H1 (cell line): ENCODE measurements around the gene OR9A4. TPM values are rescaled to one million over a fixed set of nuclear protein-coding genes. Genes with fewer than 3 reads are reported as not detected.

Experiments
- CTCF ChIA-PET: fragments of 300-600 bp; sonication (Branson Sonifier 250); formaldehyde crosslinking; loops from one replicate; lab custom pipeline; 2021; ENCODE audit not compliant: partially characterized antibody; lab: Charles Lee
- POLR2A ChIA-PET: fragments of 300-600 bp; sonication (Branson Sonifier 250); formaldehyde crosslinking; loops from one replicate; lab custom pipeline; 2021; ENCODE audit warnings: inconsistent platforms; ENCODE audit not compliant: partially characterized antibody; lab: Charles Lee
- DNase-seq, 2 experiments: peaks; one replicate each; pipeline versions ENCODE4 v3.0.0 to v3.0.0-alpha.2; 2010 to 2022; ENCODE audit warnings: low spot score in 2 of 2, low read depth in 1 of 2, mixed read lengths in 1 of 2
- FAIRE-seq: peaks from 2 replicates; lab custom pipeline; 2011; peaks lifted over from hg19 to GRCh38; lab: Jason Lieb, UNC
- H2AFZ ChIP-seq: 2 replicates; pipeline ENCODE4 v1.8.1; 2012; ENCODE audit warnings: low read length, inconsistent platforms
- H2AK5ac ChIP-seq: 2 replicates; pipeline ENCODE4 v1.6.1; 2013; ENCODE audit warnings: low read depth, low read length
- H2BK120ac ChIP-seq: replicated peaks from 2 replicates; pipeline ENCODE3; 2013; ENCODE audit warnings: low read depth, low read length, inconsistent platforms
- H2BK12ac ChIP-seq: 2 replicates; pipeline ENCODE4 v1.6.1; 2013; ENCODE audit warnings: low read depth, low read length
- H2BK15ac ChIP-seq: 2 replicates; pipeline ENCODE4 v1.6.1; 2013; ENCODE audit warnings: low read length
- H2BK20ac ChIP-seq: 2 replicates; pipeline ENCODE4 v1.6.1; 2013; ENCODE audit warnings: low read length
- H2BK5ac ChIP-seq: 2 replicates; pipeline ENCODE4 v1.6.1; 2013; ENCODE audit warnings: low read depth, low read length
- H3K14ac ChIP-seq: 2 replicates; pipeline ENCODE4 v1.6.1; 2013; ENCODE audit warnings: inconsistent platforms; ENCODE audit not compliant: insufficient read length
- H3K18ac ChIP-seq: 2 replicates; pipeline ENCODE4 v1.6.1; 2013; ENCODE audit warnings: low read length; ENCODE audit errors: extremely low read depth
- H3K23ac ChIP-seq: 2 replicates; pipeline ENCODE4 v1.6.1; 2013; ENCODE audit warnings: inconsistent platforms; ENCODE audit not compliant: insufficient read length
- H3K23me2 ChIP-seq: 2 replicates; pipeline ENCODE4 v1.6.1; 2013; ENCODE audit warnings: low read depth, low read length
- H3K27ac ChIP-seq: 2 replicates; pipeline ENCODE4 v1.6.1; 2011; ENCODE audit warnings: low read depth, low read length, inconsistent platforms
- H3K27me3 ChIP-seq, 4 experiments: replicated peaks in 1 of 4; 1 replicate in 1 of 4; 2 replicates in 3 of 4; pipeline versions ENCODE4 v1.6.1 to v1.8.1; 2011 to 2013; ENCODE audit warnings: low read length in 3 of 4, mild to moderate bottlenecking in 3 of 4, inconsistent platforms in 2 of 4, mixed read lengths in 2 of 4, moderate library complexity in 1 of 4; ENCODE audit not compliant: control insufficient read depth in 3 of 4, insufficient read depth in 3 of 4; ENCODE audit errors: extremely low read depth in 1 of 4
- H3K36me3 ChIP-seq, 4 experiments: 2 replicates each; pipeline versions ENCODE4 v1.6.1 to v1.8.1; 2011 to 2013; ENCODE audit warnings: mild to moderate bottlenecking in 4 of 4, low read length in 3 of 4, moderate library complexity in 2 of 4, control low read depth in 1 of 4, inconsistent platforms in 1 of 4; ENCODE audit not compliant: insufficient read depth in 4 of 4, control insufficient read depth in 2 of 4
- H3K4ac ChIP-seq: replicated peaks from 2 replicates; pipeline ENCODE3; 2013; ENCODE audit warnings: low read length, low read depth, mixed read lengths, inconsistent platforms; ENCODE audit not compliant: insufficient read length
- H3K4me1 ChIP-seq, 4 experiments: replicated peaks in 1 of 4; 1 replicate in 1 of 4; 2 replicates in 3 of 4; pipeline versions ENCODE4 v1.6.1 to v1.8.1; 2011 to 2013; ENCODE audit warnings: low read length in 3 of 4, inconsistent platforms in 2 of 4, mixed read lengths in 1 of 4; ENCODE audit not compliant: insufficient read depth in 4 of 4, control insufficient read depth in 3 of 4
- H3K4me2 ChIP-seq, 2 experiments: 2 replicates each; pipeline versions ENCODE4 v1.6.1 to v1.8.1; 2011 to 2013; ENCODE audit warnings: low read depth in 2 of 2, low read length in 2 of 2, control low read depth in 1 of 2, inconsistent platforms in 1 of 2, mild to moderate bottlenecking in 1 of 2; ENCODE audit not compliant: insufficient read depth in 1 of 2
- H3K4me3 ChIP-seq, 4 experiments: fragments of 200-600, 300-600 bp in 1 of 4; sonication (generic), shearing (Covaris generic), sonication (Bioruptor Twin) in 1 of 4; 2 replicates each; pipeline versions ENCODE4 v1.5.1 to v1.8.1; 2011 to 2016; ENCODE audit warnings: low read length in 4 of 4, low read depth in 3 of 4, control low read depth in 2 of 4, inconsistent platforms in 2 of 4, mild to moderate bottlenecking in 2 of 4, mixed read lengths in 1 of 4, moderate library complexity in 1 of 4; ENCODE audit not compliant: insufficient read depth in 2 of 4; ENCODE audit errors: extremely low read depth in 1 of 4
- H3K56ac ChIP-seq: replicated peaks from 2 replicates; pipeline ENCODE3; 2013; ENCODE audit warnings: low read depth, mild to moderate bottlenecking, mixed read lengths, low read length, inconsistent platforms; ENCODE audit not compliant: insufficient read length
- H3K79me1 ChIP-seq: 2 replicates; pipeline ENCODE4 v1.6.1; 2013; ENCODE audit warnings: low read depth, low read length, control low read depth
- H3K79me2 ChIP-seq, 2 experiments: 2 replicates each; pipeline versions ENCODE4 v1.6.1 to v1.8.1; 2012 to 2013; ENCODE audit warnings: low read length in 2 of 2, mild to moderate bottlenecking in 2 of 2, inconsistent platforms in 1 of 2; ENCODE audit not compliant: insufficient read depth in 2 of 2, control insufficient read depth in 1 of 2
- H3K9ac ChIP-seq, 4 experiments: replicated peaks in 1 of 4; 1 replicate in 1 of 4; 2 replicates in 3 of 4; pipeline versions ENCODE4 v1.6.1 to v1.8.1; 2011 to 2013; ENCODE audit warnings: low read depth in 3 of 4, low read length in 3 of 4, control low read depth in 2 of 4, mild to moderate bottlenecking in 2 of 4, moderate library complexity in 2 of 4, inconsistent platforms in 1 of 4; ENCODE audit errors: extremely low read depth in 1 of 4
- H3K9me3 ChIP-seq, 2 experiments: 2 replicates each; pipeline versions ENCODE4 v1.6.1 to v1.8.1; 2012 to 2013; ENCODE audit warnings: mild to moderate bottlenecking in 2 of 2, moderate library complexity in 2 of 2, control low read depth in 1 of 2, inconsistent platforms in 1 of 2, low read depth in 1 of 2, low read length in 1 of 2, mixed read lengths in 1 of 2; ENCODE audit not compliant: insufficient read depth in 2 of 2
- H4K20me1 ChIP-seq, 2 experiments: replicated peaks in 1 of 2; 2 replicates each; pipeline versions ENCODE3 to v1.8.1; 2011 to 2013; ENCODE audit warnings: inconsistent platforms in 2 of 2, low read length in 2 of 2, mild to moderate bottlenecking in 1 of 2; ENCODE audit not compliant: insufficient read depth in 2 of 2, control insufficient read depth in 1 of 2
- H4K5ac ChIP-seq: 2 replicates; pipeline ENCODE4 v1.6.1; 2013; ENCODE audit warnings: low read length, low read depth, mixed read lengths, inconsistent platforms; ENCODE audit not compliant: insufficient read length
- H4K8ac ChIP-seq: 2 replicates; pipeline ENCODE4 v1.8.0; 2013; ENCODE audit warnings: mild to moderate bottlenecking, moderate library complexity, low read length, inconsistent platforms; ENCODE audit not compliant: insufficient read depth; ENCODE audit errors: extremely low read depth
- H4K91ac ChIP-seq: replicated peaks from 2 replicates; pipeline ENCODE3; 2013; ENCODE audit warnings: low read length, mixed read lengths, inconsistent platforms; ENCODE audit not compliant: insufficient read length
- CBX5 ChIP-seq: fragments of 300-800, 300-1000 bp; sonication (generic); IDR thresholded peaks from 2 replicates; pipeline ENCODE4 v1.7.1; 2016; ENCODE audit warnings: antibody characterized with exemption, low read length, low read depth
- E2F6 ChIP-seq: IDR thresholded peaks from 2 replicates; pipeline ENCODE4 v1.6.1; 2012; ENCODE audit warnings: inconsistent platforms
- HDAC2 ChIP-seq, 2 experiments: fragments of 300-600 bp in 1 of 2; sonication (generic) in 1 of 2; IDR thresholded peaks; 2 replicates each; pipeline ENCODE4 v1.6.1; 2011 to 2012; ENCODE audit warnings: low read depth in 2 of 2, low read length in 2 of 2, mild to moderate bottlenecking in 2 of 2, moderate library complexity in 2 of 2, borderline replicate concordance in 1 of 2, inconsistent platforms in 1 of 2
- KDM1A ChIP-seq: fragments of 200-600, 300-600 bp; sonication (generic); IDR thresholded peaks from 2 replicates; pipeline ENCODE4 v1.7.1; 2016; ENCODE audit warnings: mild to moderate bottlenecking, low read length, borderline replicate concordance
- KDM4A ChIP-seq: IDR thresholded peaks from one replicate; pipeline ENCODE4 v1.7.1; 2012; ENCODE audit warnings: low read depth, mild to moderate bottlenecking, moderate library complexity, low read length, inconsistent platforms; ENCODE audit not compliant: severe bottlenecking
- RBBP5 ChIP-seq: IDR thresholded peaks from 2 replicates; pipeline ENCODE4 v1.7.1; 2012; ENCODE audit warnings: low read depth, mild to moderate bottlenecking, inconsistent platforms, low read length, moderate library complexity, borderline replicate concordance
- RXRA ChIP-seq: IDR thresholded peaks from 2 replicates; pipeline ENCODE4 v1.6.1; 2011; ENCODE audit warnings: low read depth, mild to moderate bottlenecking, low read length, moderate library complexity; ENCODE audit not compliant: insufficient read depth
- SIRT6 ChIP-seq: IDR thresholded peaks from one replicate; pipeline ENCODE4 v1.7.1; 2012; ENCODE audit warnings: low read length, inconsistent platforms
- TCF12 ChIP-seq: IDR thresholded peaks from 2 replicates; pipeline ENCODE4 v1.6.1; 2011; ENCODE audit warnings: low read depth, mild to moderate bottlenecking, low read length
- WGBS, 2 experiments: shearing (Covaris generic) in 1 of 2; methylation state at CpG; one replicate each; pipeline versions ENCODE4 v1.1.6 to v1.1.7; 2013 to 2015; ENCODE audit warnings: low lambda C conversion rate in 2 of 2, mixed read lengths in 2 of 2, inconsistent platforms in 1 of 2, low coverage in 1 of 2, missing lambda C conversion rate in 1 of 2; ENCODE audit not compliant: insufficient replicate concordance in 2 of 2, insufficient coverage in 1 of 2, insufficient read length in 1 of 2; ENCODE audit errors: extremely low coverage in 1 of 2, missing lambda C conversion rate in 1 of 2; 5-methylcytosine and 5-hydroxymethylcytosine counted together
- polyA plus RNA-seq, 7 experiments: library from polyadenylated mRNA; depleted of rRNA in 3 of 7; stranded (reverse) in 5 of 7; unstranded in 2 of 7; fragments of >200 nt in 5 of 7; fragments of 200-250 nt in 2 of 7; gene quantifications; 1 replicate in 5 of 7; 2 replicates in 1 of 7; 4 replicates in 1 of 7; pipeline versions ENCODE4 v1.2.1 to v1.2.3, GENCODE V29; 2011 to 2013; ENCODE audit warnings: missing spikeins in 2 of 7, mixed read lengths in 2 of 7
- total RNA-seq: library from RNA; stranded (reverse); fragmentation: NEBNext Ultra II Directional; extraction: Animal tissue kit (Norgen Biotek cat#: 25700); gene quantifications from 2 replicates; pipeline ENCODE4 v1.2.1, GENCODE V29; 2021

Gene OR9A4
- total and polyA plus RNA-seq, 2 of the 8 experiments (the other 6 are each of a cell fraction or from before 2014, with no cell fraction given), result not detected

- ChIA-PET CTCF (interaction anchor here (1.5 kb wide), 1 partner anchor 113 kb away, joined by 4 read pairs; no protein-coding TSS in a partner anchor), POLR2A (no interaction called here)
- Histone ChIP-seq H4K20me1 (no peaks in the 10 kb centered on the region), H2BK12ac (no peak overlapping the region), H2BK120ac (no peak overlapping the region), H3K23me2 (no peaks in the 10 kb centered on the region), H2AFZ (no peak overlapping the region), H3K9me3 (no peaks in the 10 kb centered on the region), H4K91ac (no peak overlapping the region), H3K79me1 (no peaks in the 10 kb centered on the region), H3K4ac (no peak overlapping the region), H3K27ac (no peak overlapping the region), H2AK5ac (no peak overlapping the region), H3K4me1 (no peaks in the 10 kb centered on the region), H3K9ac (no peak overlapping the region), H3K14ac (no peak overlapping the region), H3K4me2 (no peak overlapping the region), H2BK5ac (no peak overlapping the region), H3K36me3 (no peaks in the 10 kb centered on the region), H3K23ac (no peak overlapping the region), H2BK15ac (no peak overlapping the region), H4K5ac (no peak overlapping the region), H4K8ac (no peak overlapping the region), H3K56ac (no peak overlapping the region), H3K18ac (no peak overlapping the region), H3K79me2 (no peaks in the 10 kb centered on the region), H2BK20ac (no peak overlapping the region), H3K27me3 (no peaks in the 10 kb centered on the region), H3K4me3 (no peak overlapping the region)
- FAIRE-seq (no peak), DNase-seq (no peak)
- WGBS, 2 experiments, result 89% methylated on average over 2 of the region's 2 CpGs; no CpG with 5 or more reads in 1 of the 2 experiments
- TF ChIP-seq KDM4A (no peak), HDAC2 (IDR thresholded peaks at IDR 0.05; ENCODE audit: borderline replicate concordance in 1 of 2, low read depth in 2 of 2, low read length in 2 of 2) (no peak), CBX5 (no peak), KDM1A (no peak), SIRT6 (no peak), RXRA (no peak), TCF12 (no peak), E2F6 (no peak), RBBP5 (no peak)
Measured at GRCh38 chr7:141866974-141867373, 49.2 kb upstream of the OR9A4 start.
